H1 (cell line): Measurements from ENCODE around the gene SEMA4C. TPM values are rescaled to one million over a fixed set of nuclear protein-coding genes. Genes with fewer than 3 reads are reported as not detected.

Source experiments
- CTCF ChIA-PET: fragments of 300-600 bp; sonication (Branson Sonifier 250); formaldehyde crosslinking; loops from one replicate; lab custom pipeline; 2021; ENCODE audit not compliant: partially characterized antibody; lab: Charles Lee
- POLR2A ChIA-PET: fragments of 300-600 bp; sonication (Branson Sonifier 250); formaldehyde crosslinking; loops from one replicate; lab custom pipeline; 2021; ENCODE audit warnings: inconsistent platforms; ENCODE audit not compliant: partially characterized antibody; lab: Charles Lee
- DNase-seq, 2 experiments: peaks; one replicate each; pipeline versions ENCODE4 v3.0.0 to v3.0.0-alpha.2; 2010 to 2022; ENCODE audit warnings: low spot score in 2 of 2, low read depth in 1 of 2, mixed read lengths in 1 of 2
- FAIRE-seq: peaks from 2 replicates; lab custom pipeline; 2011; peaks lifted over from hg19 to GRCh38; lab: Jason Lieb, UNC
- H2AFZ ChIP-seq: 2 replicates; pipeline ENCODE4 v1.8.1; 2012; ENCODE audit warnings: low read length, inconsistent platforms
- H2AK5ac ChIP-seq: 2 replicates; pipeline ENCODE4 v1.6.1; 2013; ENCODE audit warnings: low read depth, low read length
- H2BK120ac ChIP-seq: replicated peaks from 2 replicates; pipeline ENCODE3; 2013; ENCODE audit warnings: low read depth, low read length, inconsistent platforms
- H2BK12ac ChIP-seq: 2 replicates; pipeline ENCODE4 v1.6.1; 2013; ENCODE audit warnings: low read depth, low read length
- H2BK15ac ChIP-seq: 2 replicates; pipeline ENCODE4 v1.6.1; 2013; ENCODE audit warnings: low read length
- H2BK20ac ChIP-seq: 2 replicates; pipeline ENCODE4 v1.6.1; 2013; ENCODE audit warnings: low read length
- H2BK5ac ChIP-seq: 2 replicates; pipeline ENCODE4 v1.6.1; 2013; ENCODE audit warnings: low read depth, low read length
- H3K14ac ChIP-seq: 2 replicates; pipeline ENCODE4 v1.6.1; 2013; ENCODE audit warnings: inconsistent platforms; ENCODE audit not compliant: insufficient read length
- H3K18ac ChIP-seq: 2 replicates; pipeline ENCODE4 v1.6.1; 2013; ENCODE audit warnings: low read length; ENCODE audit errors: extremely low read depth
- H3K23ac ChIP-seq: 2 replicates; pipeline ENCODE4 v1.6.1; 2013; ENCODE audit warnings: inconsistent platforms; ENCODE audit not compliant: insufficient read length
- H3K23me2 ChIP-seq: 2 replicates; pipeline ENCODE4 v1.6.1; 2013; ENCODE audit warnings: low read depth, low read length
- H3K27ac ChIP-seq: 2 replicates; pipeline ENCODE4 v1.6.1; 2011; ENCODE audit warnings: low read depth, low read length, inconsistent platforms
- H3K27me3 ChIP-seq, 4 experiments: replicated peaks in 1 of 4; 1 replicate in 1 of 4; 2 replicates in 3 of 4; pipeline versions ENCODE4 v1.6.1 to v1.8.1; 2011 to 2013; ENCODE audit warnings: low read length in 3 of 4, mild to moderate bottlenecking in 3 of 4, inconsistent platforms in 2 of 4, mixed read lengths in 2 of 4, moderate library complexity in 1 of 4; ENCODE audit not compliant: control insufficient read depth in 3 of 4, insufficient read depth in 3 of 4; ENCODE audit errors: extremely low read depth in 1 of 4
- H3K36me3 ChIP-seq, 4 experiments: 2 replicates each; pipeline versions ENCODE4 v1.6.1 to v1.8.1; 2011 to 2013; ENCODE audit warnings: mild to moderate bottlenecking in 4 of 4, low read length in 3 of 4, moderate library complexity in 2 of 4, control low read depth in 1 of 4, inconsistent platforms in 1 of 4; ENCODE audit not compliant: insufficient read depth in 4 of 4, control insufficient read depth in 2 of 4
- H3K4ac ChIP-seq: replicated peaks from 2 replicates; pipeline ENCODE3; 2013; ENCODE audit warnings: low read length, low read depth, mixed read lengths, inconsistent platforms; ENCODE audit not compliant: insufficient read length
- H3K4me1 ChIP-seq, 4 experiments: replicated peaks in 1 of 4; 1 replicate in 1 of 4; 2 replicates in 3 of 4; pipeline versions ENCODE4 v1.6.1 to v1.8.1; 2011 to 2013; ENCODE audit warnings: low read length in 3 of 4, inconsistent platforms in 2 of 4, mixed read lengths in 1 of 4; ENCODE audit not compliant: insufficient read depth in 4 of 4, control insufficient read depth in 3 of 4
- H3K4me2 ChIP-seq, 2 experiments: 2 replicates each; pipeline versions ENCODE4 v1.6.1 to v1.8.1; 2011 to 2013; ENCODE audit warnings: low read depth in 2 of 2, low read length in 2 of 2, control low read depth in 1 of 2, inconsistent platforms in 1 of 2, mild to moderate bottlenecking in 1 of 2; ENCODE audit not compliant: insufficient read depth in 1 of 2
- H3K4me3 ChIP-seq, 4 experiments: fragments of 200-600, 300-600 bp in 1 of 4; sonication (generic), shearing (Covaris generic), sonication (Bioruptor Twin) in 1 of 4; 2 replicates each; pipeline versions ENCODE4 v1.5.1 to v1.8.1; 2011 to 2016; ENCODE audit warnings: low read length in 4 of 4, low read depth in 3 of 4, control low read depth in 2 of 4, inconsistent platforms in 2 of 4, mild to moderate bottlenecking in 2 of 4, mixed read lengths in 1 of 4, moderate library complexity in 1 of 4; ENCODE audit not compliant: insufficient read depth in 2 of 4; ENCODE audit errors: extremely low read depth in 1 of 4
- H3K56ac ChIP-seq: replicated peaks from 2 replicates; pipeline ENCODE3; 2013; ENCODE audit warnings: low read depth, mild to moderate bottlenecking, mixed read lengths, low read length, inconsistent platforms; ENCODE audit not compliant: insufficient read length
- H3K79me1 ChIP-seq: 2 replicates; pipeline ENCODE4 v1.6.1; 2013; ENCODE audit warnings: low read depth, low read length, control low read depth
- H3K79me2 ChIP-seq, 2 experiments: 2 replicates each; pipeline versions ENCODE4 v1.6.1 to v1.8.1; 2012 to 2013; ENCODE audit warnings: low read length in 2 of 2, mild to moderate bottlenecking in 2 of 2, inconsistent platforms in 1 of 2; ENCODE audit not compliant: insufficient read depth in 2 of 2, control insufficient read depth in 1 of 2
- H3K9ac ChIP-seq, 4 experiments: replicated peaks in 1 of 4; 1 replicate in 1 of 4; 2 replicates in 3 of 4; pipeline versions ENCODE4 v1.6.1 to v1.8.1; 2011 to 2013; ENCODE audit warnings: low read depth in 3 of 4, low read length in 3 of 4, control low read depth in 2 of 4, mild to moderate bottlenecking in 2 of 4, moderate library complexity in 2 of 4, inconsistent platforms in 1 of 4; ENCODE audit errors: extremely low read depth in 1 of 4
- H3K9me3 ChIP-seq, 2 experiments: 2 replicates each; pipeline versions ENCODE4 v1.6.1 to v1.8.1; 2012 to 2013; ENCODE audit warnings: mild to moderate bottlenecking in 2 of 2, moderate library complexity in 2 of 2, control low read depth in 1 of 2, inconsistent platforms in 1 of 2, low read depth in 1 of 2, low read length in 1 of 2, mixed read lengths in 1 of 2; ENCODE audit not compliant: insufficient read depth in 2 of 2
- H4K20me1 ChIP-seq, 2 experiments: replicated peaks in 1 of 2; 2 replicates each; pipeline versions ENCODE3 to v1.8.1; 2011 to 2013; ENCODE audit warnings: inconsistent platforms in 2 of 2, low read length in 2 of 2, mild to moderate bottlenecking in 1 of 2; ENCODE audit not compliant: insufficient read depth in 2 of 2, control insufficient read depth in 1 of 2
- H4K5ac ChIP-seq: 2 replicates; pipeline ENCODE4 v1.6.1; 2013; ENCODE audit warnings: low read length, low read depth, mixed read lengths, inconsistent platforms; ENCODE audit not compliant: insufficient read length
- H4K8ac ChIP-seq: 2 replicates; pipeline ENCODE4 v1.8.0; 2013; ENCODE audit warnings: mild to moderate bottlenecking, moderate library complexity, low read length, inconsistent platforms; ENCODE audit not compliant: insufficient read depth; ENCODE audit errors: extremely low read depth
- H4K91ac ChIP-seq: replicated peaks from 2 replicates; pipeline ENCODE3; 2013; ENCODE audit warnings: low read length, mixed read lengths, inconsistent platforms; ENCODE audit not compliant: insufficient read length
- CBX5 ChIP-seq: fragments of 300-800, 300-1000 bp; sonication (generic); IDR thresholded peaks from 2 replicates; pipeline ENCODE4 v1.7.1; 2016; ENCODE audit warnings: antibody characterized with exemption, low read length, low read depth
- CHD2 ChIP-seq: IDR thresholded peaks from 2 replicates; pipeline ENCODE4 v1.6.1; 2012; ENCODE audit warnings: low read length, improper control_type of control experiment
- GTF2F1 ChIP-seq: IDR thresholded peaks from 2 replicates; pipeline ENCODE4 v1.6.1; 2012; ENCODE audit warnings: low read depth, low read length, improper control_type of control experiment, borderline replicate concordance
- JUN ChIP-seq: IDR thresholded peaks from 2 replicates; pipeline ENCODE4 v1.6.1; 2011; ENCODE audit warnings: low read depth, mild to moderate bottlenecking, improper control_type of control experiment, low read length
- KDM1A ChIP-seq: fragments of 200-600, 300-600 bp; sonication (generic); IDR thresholded peaks from 2 replicates; pipeline ENCODE4 v1.7.1; 2016; ENCODE audit warnings: mild to moderate bottlenecking, low read length, borderline replicate concordance
- POLR2AphosphoS5 ChIP-seq: IDR thresholded peaks from 2 replicates; pipeline ENCODE4 v1.6.1; 2011; ENCODE audit warnings: low read depth, low read length
- TBP ChIP-seq: IDR thresholded peaks from 2 replicates; pipeline ENCODE4 v1.6.1; 2011; ENCODE audit warnings: low read depth, low read length, improper control_type of control experiment
- ZNF274 ChIP-seq: IDR thresholded peaks from 2 replicates; pipeline ENCODE4 v1.7.0; 2012; ENCODE audit warnings: low read length, borderline replicate concordance; ENCODE audit errors: extremely low read depth
- WGBS, 2 experiments: shearing (Covaris generic) in 1 of 2; methylation state at CpG; one replicate each; pipeline versions ENCODE4 v1.1.6 to v1.1.7; 2013 to 2015; ENCODE audit warnings: low lambda C conversion rate in 2 of 2, mixed read lengths in 2 of 2, inconsistent platforms in 1 of 2, low coverage in 1 of 2, missing lambda C conversion rate in 1 of 2; ENCODE audit not compliant: insufficient replicate concordance in 2 of 2, insufficient coverage in 1 of 2, insufficient read length in 1 of 2; ENCODE audit errors: extremely low coverage in 1 of 2, missing lambda C conversion rate in 1 of 2; 5-methylcytosine and 5-hydroxymethylcytosine counted together
- polyA plus RNA-seq, 7 experiments: library from polyadenylated mRNA; depleted of rRNA in 3 of 7; stranded (reverse) in 5 of 7; unstranded in 2 of 7; fragments of >200 nt in 5 of 7; fragments of 200-250 nt in 2 of 7; gene quantifications; 1 replicate in 5 of 7; 2 replicates in 1 of 7; 4 replicates in 1 of 7; pipeline versions ENCODE4 v1.2.1 to v1.2.3, GENCODE V29; 2011 to 2013; ENCODE audit warnings: missing spikeins in 2 of 7, mixed read lengths in 2 of 7
- total RNA-seq: library from RNA; stranded (reverse); fragmentation: NEBNext Ultra II Directional; extraction: Animal tissue kit (Norgen Biotek cat#: 25700); gene quantifications from 2 replicates; pipeline ENCODE4 v1.2.1, GENCODE V29; 2021

Gene SEMA4C
- total and polyA plus RNA-seq, 2 of the 8 experiments (the other 6 are each of a cell fraction or from before 2014, with no cell fraction given): 47.5 to 67.3 TPM

GRCh38 chr2:96821113-96821675 lies 48.7 kb downstream of the SEMA4C start:
- TF ChIP-seq KDM1A: no peak
- no peak for TF ChIP-seq TBP
- no peak for TF ChIP-seq GTF2F1
- TF ChIP-seq ZNF274: no peak
- no peak for TF ChIP-seq POLR2AphosphoS5
- TF ChIP-seq CBX5: no peak
- TF ChIP-seq CHD2: no peak
- TF ChIP-seq JUN: no peak
- peaks cover 0 to 22% (median 16%) of the 10 kb centered on the region in 4 experiments; a peak in 6 of 7 replicates for H3K4me1 ChIP-seq
- H3K4me3 ChIP-seq: no peak overlapping the region
- no peak overlapping the region for H3K18ac ChIP-seq
- H3K9ac ChIP-seq: no peak overlapping the region
- no peak overlapping the region for H4K5ac ChIP-seq
- FAIRE-seq (no peak), DNase-seq (no peak)
- no peak overlapping the region for H2AK5ac ChIP-seq
- no peak overlapping the region; a peak in 1 of 4 replicates for H3K4me2 ChIP-seq
- H3K23ac ChIP-seq: no peak overlapping the region
- H3K27ac ChIP-seq: no peak overlapping the region
- no peak overlapping the region for H2BK12ac ChIP-seq
- H4K91ac ChIP-seq: no peak overlapping the region
- H2BK5ac ChIP-seq: no peak overlapping the region
- H3K36me3 ChIP-seq: peaks cover 2 to 26% (median 6%) of the 10 kb centered on the region in 4 experiments; a peak in 5 of 8 replicates
- H2AFZ ChIP-seq: no peak overlapping the region
- 87% methylated on average over 11 of the region's 11 CpGs; no CpG with 5 or more reads in 1 of the 2 experiments for WGBS, 2 experiments
- H3K14ac ChIP-seq: no peak overlapping the region
- H3K23me2 ChIP-seq: peaks cover 11% of the 10 kb centered on the region
- H3K9me3 ChIP-seq: no peaks in the 10 kb centered on the region
- H2BK20ac ChIP-seq: no peak overlapping the region
- no peak overlapping the region for H4K8ac ChIP-seq
- ChIA-PET POLR2A (interaction anchor here (0.9 to 2.1 kb wide), 9 partner anchors 11 to 62 kb away, joined by 3 to 9 read pairs (median 3); no protein-coding TSS in a partner anchor), CTCF (interaction anchor here (0.8 to 5.3 kb wide), 11 partner anchors 11 to 291 kb away, joined by 3 to 30 read pairs (median 4); no protein-coding TSS in a partner anchor)
- H2BK15ac ChIP-seq: no peak overlapping the region
- H3K79me1 ChIP-seq: peaks cover 38% of the 10 kb centered on the region
- H3K4ac ChIP-seq: no peak overlapping the region
- no peak overlapping the region for H3K56ac ChIP-seq
- peaks cover 18 to 45% of the 10 kb centered on the region in 2 experiments for H4K20me1 ChIP-seq
- no peaks in the 10 kb centered on the region; a peak in 1 of 7 replicates for H3K27me3 ChIP-seq
- no peak overlapping the region for H2BK120ac ChIP-seq
- H3K79me2 ChIP-seq: peaks cover 3 to 75% of the 10 kb centered on the region in 2 experiments; a peak in 3 of 4 replicates
